Neutrophil (primary cell): Measurements from ENCODE around the gene FBXW4.

Experiments used
- H3K27ac ChIP-seq: fragments of 200-600 bp; sonication (generic); 2 replicates; pipeline ENCODE4 v1.5.1; 2016; ENCODE audit warnings: mild to moderate bottlenecking, moderate library complexity
- H3K27me3 ChIP-seq: fragments of 200-600 bp; sonication (generic); 2 replicates; pipeline ENCODE4 v1.6.0; 2016; ENCODE audit warnings: mild to moderate bottlenecking
- H3K36me3 ChIP-seq: fragments of 200-600 bp; sonication (generic); 2 replicates; pipeline ENCODE4 v1.5.1; 2017
- H3K4me1 ChIP-seq, 2 experiments: fragments of 200-600 bp in 1 of 2; sonication (generic) in 1 of 2; 1 replicate in 1 of 2; 2 replicates in 1 of 2; pipeline versions ENCODE4 v1.5.1 to v1.6.1; 2013 to 2016; ENCODE audit warnings: low read depth in 1 of 2, low read length in 1 of 2, mild to moderate bottlenecking in 1 of 2, moderate library complexity in 1 of 2; ENCODE audit not compliant: control insufficient read depth in 1 of 2, insufficient read depth in 1 of 2
- H3K4me3 ChIP-seq, 2 experiments: fragments of 200-600 bp in 1 of 2; sonication (generic) in 1 of 2; 1 replicate in 1 of 2; 2 replicates in 1 of 2; pipeline ENCODE4 v1.5.1; 2013 to 2016; ENCODE audit warnings: low read depth in 1 of 2, low read length in 1 of 2, mild to moderate bottlenecking in 1 of 2, moderate library complexity in 1 of 2
- H3K9me3 ChIP-seq: fragments of 200-600 bp; sonication (generic); 2 replicates; pipeline ENCODE4 v1.5.1; 2016
- TF ChIP-seq, protein P1 (sequence below): fragments of 200-600 bp; sonication (generic); IDR thresholded peaks from 2 replicates; pipeline ENCODE4 v1.5.1; 2016; ENCODE audit warnings: antibody characterized with exemption

The FBXW4 gene

DNA sequence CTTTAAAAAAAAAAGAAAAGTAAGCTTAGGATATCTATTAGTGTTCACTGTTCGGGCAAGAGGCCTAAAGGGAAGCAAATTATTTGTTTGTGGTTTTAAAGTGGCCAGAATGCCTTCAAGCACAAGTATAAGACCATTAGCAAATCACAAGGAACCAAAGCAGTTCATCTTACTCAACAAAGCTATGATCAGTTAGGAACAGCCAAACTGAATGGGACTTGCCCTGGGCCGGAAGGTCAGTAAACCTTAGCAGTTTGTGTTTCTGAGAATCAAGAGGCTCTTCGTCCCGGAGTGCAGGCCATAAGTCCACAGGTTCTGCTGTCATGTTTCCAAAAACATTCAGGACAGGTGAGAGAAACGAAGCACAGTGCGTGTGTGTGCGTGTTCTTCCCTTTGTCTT, 4.5 kb downstream of the FBXW4 start:
- Histone ChIP-seq H3K9me3 (no peaks in the 10 kb centered on the region), H3K4me3 (no peak overlapping the region), H3K27ac (no peak overlapping the region), H3K4me1 (peaks cover 11% of the 10 kb centered on the region in 2 experiments), H3K27me3 (no peaks in the 10 kb centered on the region), H3K36me3 (no peaks in the 10 kb centered on the region)
- TF ChIP-seq, protein P1, sequence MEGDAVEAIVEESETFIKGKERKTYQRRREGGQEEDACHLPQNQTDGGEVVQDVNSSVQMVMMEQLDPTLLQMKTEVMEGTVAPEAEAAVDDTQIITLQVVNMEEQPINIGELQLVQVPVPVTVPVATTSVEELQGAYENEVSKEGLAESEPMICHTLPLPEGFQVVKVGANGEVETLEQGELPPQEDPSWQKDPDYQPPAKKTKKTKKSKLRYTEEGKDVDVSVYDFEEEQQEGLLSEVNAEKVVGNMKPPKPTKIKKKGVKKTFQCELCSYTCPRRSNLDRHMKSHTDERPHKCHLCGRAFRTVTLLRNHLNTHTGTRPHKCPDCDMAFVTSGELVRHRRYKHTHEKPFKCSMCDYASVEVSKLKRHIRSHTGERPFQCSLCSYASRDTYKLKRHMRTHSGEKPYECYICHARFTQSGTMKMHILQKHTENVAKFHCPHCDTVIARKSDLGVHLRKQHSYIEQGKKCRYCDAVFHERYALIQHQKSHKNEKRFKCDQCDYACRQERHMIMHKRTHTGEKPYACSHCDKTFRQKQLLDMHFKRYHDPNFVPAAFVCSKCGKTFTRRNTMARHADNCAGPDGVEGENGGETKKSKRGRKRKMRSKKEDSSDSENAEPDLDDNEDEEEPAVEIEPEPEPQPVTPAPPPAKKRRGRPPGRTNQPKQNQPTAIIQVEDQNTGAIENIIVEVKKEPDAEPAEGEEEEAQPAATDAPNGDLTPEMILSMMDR = no peak

DNA sequence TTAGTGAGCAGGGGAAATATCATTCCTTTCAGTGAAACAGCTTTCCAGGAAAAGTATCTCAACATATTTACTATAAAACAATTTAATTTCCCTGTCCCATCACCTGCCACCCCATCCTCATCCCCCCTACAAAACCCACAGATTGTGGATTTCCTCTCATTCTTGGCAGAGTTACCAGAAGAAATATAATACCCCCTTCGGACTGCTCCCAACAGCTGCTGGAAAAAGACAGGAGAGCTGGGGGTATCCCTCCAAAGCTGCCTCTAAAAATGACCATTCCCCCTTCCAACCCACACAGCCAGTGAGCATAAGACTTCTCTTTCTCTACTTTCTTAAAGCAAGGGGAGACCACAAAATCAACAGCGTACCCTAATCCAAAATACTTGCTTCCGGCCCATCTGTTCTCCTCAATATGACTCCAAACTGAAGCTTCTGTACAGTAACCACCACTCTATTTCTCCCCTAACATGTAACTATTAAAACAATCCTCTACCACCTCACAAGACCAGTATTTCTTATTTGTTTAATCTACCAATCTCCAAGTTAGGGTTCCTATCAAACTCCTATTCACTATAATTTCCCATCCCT, 7.8 kb downstream of the FBXW4 start:
- Histone ChIP-seq H3K4me3 (no peak overlapping the region), H3K36me3 (no peaks in the 10 kb centered on the region), H3K4me1 (no peaks in the 10 kb centered on the region), H3K9me3 (no peaks in the 10 kb centered on the region), H3K27ac (no peak overlapping the region), H3K27me3 (no peaks in the 10 kb centered on the region)
- TF ChIP-seq, protein P1 = no peak

DNA sequence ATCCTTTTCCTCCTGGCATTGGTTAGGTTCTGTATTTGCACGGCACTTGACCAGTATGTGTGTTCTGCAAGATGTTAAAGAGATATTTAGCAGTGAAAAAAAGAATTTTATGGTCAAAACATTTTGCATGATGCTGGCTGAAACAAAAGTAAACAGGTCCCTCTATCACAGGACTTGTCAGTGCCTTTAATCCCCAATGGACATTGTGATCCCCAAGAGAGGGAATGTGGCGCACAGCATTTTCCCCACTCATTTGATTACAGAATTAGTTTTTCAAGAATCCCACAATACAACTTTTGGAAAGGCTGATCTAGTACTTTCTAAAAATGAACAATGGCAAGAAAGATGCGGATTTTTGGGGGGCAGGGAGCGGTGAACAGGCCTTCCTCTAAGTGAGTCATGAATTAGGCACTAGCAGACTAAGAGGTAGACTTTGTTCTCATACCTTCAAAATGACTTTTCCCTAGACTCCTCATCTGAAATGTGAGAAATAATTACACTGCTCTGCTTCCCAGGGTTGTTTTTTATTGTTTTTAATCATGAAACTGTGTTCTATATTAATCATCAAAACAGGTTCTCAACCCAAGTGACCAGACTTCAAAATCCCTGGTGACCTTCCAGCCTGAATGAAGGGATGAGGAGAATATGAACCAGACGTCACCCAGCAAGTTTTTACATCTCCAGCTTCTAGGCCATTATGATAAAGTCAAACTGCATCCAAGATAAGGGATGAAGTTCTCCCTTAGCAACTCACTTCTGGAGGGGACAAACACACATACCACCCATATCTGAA, 8.6 kb downstream of the FBXW4 start:
- Histone ChIP-seq H3K9me3 (no peaks in the 10 kb centered on the region), H3K27ac (no peak overlapping the region), H3K4me1 (no peaks in the 10 kb centered on the region), H3K36me3 (no peaks in the 10 kb centered on the region), H3K27me3 (no peaks in the 10 kb centered on the region), H3K4me3 (no peak overlapping the region)
- TF ChIP-seq, protein P1 = no peak

DNA sequence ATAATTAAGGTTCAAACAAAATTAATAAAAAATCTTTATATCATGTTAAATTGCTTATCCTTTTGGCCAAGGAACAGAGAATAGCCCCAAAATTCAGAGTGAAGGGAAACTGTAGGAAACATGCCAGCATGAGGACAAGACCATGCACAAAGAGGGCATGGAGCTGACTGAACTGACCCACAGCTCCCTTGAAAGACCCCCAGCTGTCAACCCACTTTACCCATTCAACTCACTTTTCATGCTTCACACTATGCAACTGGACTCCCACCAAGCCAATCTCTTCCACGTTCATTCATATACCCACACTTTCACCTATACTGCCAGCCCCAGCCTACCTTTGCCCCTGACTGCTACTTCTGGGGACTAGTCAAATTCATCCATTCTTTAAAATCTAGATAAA, 10.2 kb downstream of the FBXW4 start:
- H3K4me3 ChIP-seq = no peak overlapping the region
- TF ChIP-seq, protein P1 = no peak
- H3K27ac ChIP-seq = no peak overlapping the region
- no peaks in the 10 kb centered on the region for H3K9me3 ChIP-seq
- no peaks in the 10 kb centered on the region for H3K4me1 ChIP-seq
- no peaks in the 10 kb centered on the region for H3K36me3 ChIP-seq
- H3K27me3 ChIP-seq = no peaks in the 10 kb centered on the region

DNA sequence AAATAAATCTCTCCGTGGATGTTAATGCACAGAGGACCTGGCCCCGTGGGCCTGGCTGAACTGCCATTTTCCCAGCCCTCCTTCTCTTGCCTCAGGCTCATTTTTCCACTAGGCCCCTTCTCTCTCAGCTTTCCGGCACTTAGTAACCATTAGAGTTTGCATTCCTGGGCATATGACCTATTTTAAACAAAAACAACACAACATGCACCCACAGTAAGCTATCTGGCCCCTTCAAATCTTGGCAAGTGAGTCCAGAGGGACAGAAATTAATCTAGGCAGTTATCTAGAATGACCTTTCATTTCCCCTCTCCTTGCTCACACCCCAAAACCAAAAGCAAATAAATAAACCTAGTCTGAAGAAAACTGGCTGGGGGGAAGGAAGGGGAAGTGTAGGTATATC, 11.7 kb downstream of the FBXW4 start:
- no peaks in the 10 kb centered on the region for H3K27me3 ChIP-seq
- TF ChIP-seq, protein P1 = no peak
- no peak overlapping the region for H3K4me3 ChIP-seq
- no peaks in the 10 kb centered on the region for H3K36me3 ChIP-seq
- no peaks in the 10 kb centered on the region for H3K4me1 ChIP-seq
- no peak overlapping the region for H3K27ac ChIP-seq
- H3K9me3 ChIP-seq = no peaks in the 10 kb centered on the region
